WTC11 (cell line): Measurements from ENCODE around the gene PPP2R2C. TPM values are rescaled to one million over a fixed set of nuclear protein-coding genes. Genes with fewer than 3 reads are reported as not detected.

Source experiments
- ATAC-seq: fragments of 200-7000 bp; cut with Tn5 transposase; 2 replicates; pipeline ENCODE4 v1.10.0; 2021; ENCODE audit warnings: mild to moderate bottlenecking, moderate library complexity
- CTCF ChIA-PET: fragments of 300-600 bp; sonication (Branson Sonifier 250); formaldehyde crosslinking; loops from one replicate; lab custom pipeline; 2021; ENCODE audit warnings: antibody characterized with exemption; lab: Charles Lee
- POLR2A ChIA-PET: fragments of 350-600 bp; sonication (Branson Sonifier 250); formaldehyde crosslinking; loops from one replicate; lab custom pipeline; 2021; ENCODE audit warnings: antibody characterized with exemption; lab: Charles Lee
- DNase-seq: peaks from one replicate; pipeline ENCODE4 v3.0.0; 2021; ENCODE audit warnings: low spot score
- H3K27ac Mint-ChIP-seq: 2 replicates; pipeline ENCODE4 v1.8.0; 2021; ENCODE audit warnings: mixed read lengths
- H3K27me3 Mint-ChIP-seq: 2 replicates; pipeline ENCODE4 v1.8.0; 2021; ENCODE audit warnings: low read depth, mild to moderate bottlenecking, moderate library complexity, mixed read lengths
- H3K36me3 Mint-ChIP-seq: 2 replicates; pipeline ENCODE4 v1.8.0; 2021; ENCODE audit warnings: mixed read lengths
- H3K4me1 Mint-ChIP-seq: 2 replicates; pipeline ENCODE4 v1.8.0; 2022; ENCODE audit warnings: mixed read lengths
- H3K4me3 Mint-ChIP-seq: 2 replicates; pipeline ENCODE4 v1.8.0; 2021; ENCODE audit warnings: mild to moderate bottlenecking, moderate library complexity, mixed read lengths
- H3K9me3 Mint-ChIP-seq: 2 replicates; pipeline ENCODE4 v1.8.0; 2021; ENCODE audit warnings: mixed read lengths
- ATF2 ChIP-seq: sonication (generic); formaldehyde crosslinking; IDR thresholded peaks from 2 replicates; pipeline ENCODE4 v1.8.1; 2022; ENCODE audit warnings: low read depth, missing genetic modification reagents, borderline replicate concordance
- ATF6 ChIP-seq: sonication (generic); formaldehyde crosslinking; IDR thresholded peaks from 2 replicates; pipeline ENCODE4 v1.8.1; 2023; ENCODE audit warnings: mild to moderate bottlenecking, missing genetic modification reagents
- ELF4 ChIP-seq: sonication (generic); formaldehyde crosslinking; IDR thresholded peaks from 2 replicates; pipeline ENCODE4 v1.8.1; 2022; ENCODE audit warnings: low read depth, mild to moderate bottlenecking, moderate library complexity, missing genetic modification reagents
- EMX1 ChIP-seq: fragments of 250-450 bp; sonication (Bioruptor Pico); IDR thresholded peaks from 2 replicates; pipeline ENCODE4 v1.8.0; 2021; ENCODE audit warnings: mild to moderate bottlenecking
- ESRRA ChIP-seq: sonication (generic); formaldehyde crosslinking; IDR thresholded peaks from 2 replicates; pipeline ENCODE4 v1.8.1; 2022; ENCODE audit warnings: mild to moderate bottlenecking, missing genetic modification reagents, borderline replicate concordance
- FOXK1 ChIP-seq: sonication (generic); formaldehyde crosslinking; IDR thresholded peaks from 2 replicates; pipeline ENCODE4 v1.8.0; 2022; ENCODE audit warnings: mild to moderate bottlenecking, moderate library complexity, missing genetic modification reagents
- GABPB1 ChIP-seq: sonication (generic); formaldehyde crosslinking; IDR thresholded peaks from 2 replicates; pipeline ENCODE4 v1.8.1; 2023; ENCODE audit warnings: mild to moderate bottlenecking, missing genetic modification reagents
- GRHL2 ChIP-seq: fragments of 250-450 bp; sonication (Bioruptor Pico); IDR thresholded peaks from 2 replicates; pipeline ENCODE4 v1.8.0; 2022; ENCODE audit warnings: mild to moderate bottlenecking, moderate library complexity; ENCODE audit not compliant: insufficient replicate concordance, severe bottlenecking
- GTF2I ChIP-seq: fragments of 250-450 bp; sonication (Bioruptor Pico); conservative IDR thresholded peaks from 2 replicates; pipeline ENCODE4 v1.4.0; 2021; ENCODE audit warnings: mild to moderate bottlenecking
- HMGA2 ChIP-seq: fragments of 250-450 bp; sonication (Bioruptor Pico); IDR thresholded peaks from 2 replicates; pipeline ENCODE4 v1.4.0; 2021; ENCODE audit warnings: mild to moderate bottlenecking, moderate library complexity
- KAT7 ChIP-seq: sonication (generic); formaldehyde crosslinking; IDR thresholded peaks from 2 replicates; pipeline ENCODE4 v1.8.1; 2023; ENCODE audit warnings: missing genetic modification reagents, mild to moderate bottlenecking, borderline replicate concordance
- SMAD3 ChIP-seq: sonication (generic); formaldehyde crosslinking; IDR thresholded peaks from 2 replicates; pipeline ENCODE4 v1.8.0; 2022; ENCODE audit warnings: missing genetic modification reagents, mild to moderate bottlenecking, borderline replicate concordance
- SMAD4 ChIP-seq: sonication (generic); formaldehyde crosslinking; IDR thresholded peaks from 2 replicates; pipeline ENCODE4 v1.8.0; 2022; ENCODE audit warnings: mild to moderate bottlenecking, missing genetic modification reagents
- TP53 ChIP-seq: sonication (generic); formaldehyde crosslinking; IDR thresholded peaks from 2 replicates; pipeline ENCODE4 v1.8.1; 2023; ENCODE audit warnings: mild to moderate bottlenecking, missing genetic modification reagents
- ZNF121 ChIP-seq: sonication (generic); formaldehyde crosslinking; IDR thresholded peaks from 2 replicates; pipeline ENCODE4 v1.8.0; 2023; ENCODE audit warnings: missing genetic modification reagents
- ZNF281 ChIP-seq: sonication (generic); formaldehyde crosslinking; IDR thresholded peaks from 2 replicates; pipeline ENCODE4 v1.8.0; 2023; ENCODE audit warnings: mild to moderate bottlenecking, missing genetic modification reagents
- ZNF317 ChIP-seq: sonication (generic); formaldehyde crosslinking; IDR thresholded peaks from 2 replicates; pipeline ENCODE4 v1.8.1; 2023; ENCODE audit warnings: low read depth, mild to moderate bottlenecking, moderate library complexity, missing genetic modification reagents, borderline replicate concordance
- ZNF416 ChIP-seq: fragments of 250-450 bp; sonication (Bioruptor Pico); IDR thresholded peaks from 2 replicates; pipeline ENCODE4 v1.9.0; 2021; ENCODE audit warnings: mild to moderate bottlenecking, inconsistent platforms
- ZNF423 ChIP-seq: fragments of 250-450 bp; sonication (Bioruptor Pico); IDR thresholded peaks from 2 replicates; pipeline ENCODE4 v2.1.2; 2022; ENCODE audit warnings: mild to moderate bottlenecking, moderate library complexity
- ZNF512 ChIP-seq: sonication (generic); formaldehyde crosslinking; IDR thresholded peaks from 2 replicates; pipeline ENCODE4 v1.8.1; 2022; ENCODE audit warnings: missing genetic modification reagents, borderline replicate concordance
- total RNA-seq: library from RNA; stranded (reverse); gene quantifications from 3 replicates; pipeline ENCODE4 v1.2.3, GENCODE V29; 2021

PPP2R2C gene
- total RNA-seq, 1 experiment from 2014 or later: 11.5 TPM

DNA sequence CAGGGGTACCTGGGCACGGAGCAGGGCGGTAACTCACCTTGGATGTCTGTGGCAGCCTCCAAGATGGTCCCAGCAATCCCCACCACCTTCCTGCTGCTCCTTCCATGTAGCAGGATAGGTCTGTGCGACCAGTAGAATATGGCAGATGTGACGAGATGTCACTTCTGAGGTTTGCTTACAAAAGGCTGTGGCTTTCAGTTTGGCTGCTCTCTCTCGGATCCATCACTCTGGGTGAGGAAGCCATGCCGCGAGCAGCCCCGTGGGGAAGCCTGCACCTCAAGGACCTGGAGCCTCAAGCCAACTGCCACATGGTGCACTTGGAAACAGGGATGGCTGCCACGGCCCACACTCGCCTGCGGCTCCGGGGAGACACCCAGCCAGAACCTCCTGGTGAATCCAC, 165.2 kb downstream of the PPP2R2C start:
- Mint-ChIP-seq H3K36me3 (peaks cover 11% of the 10 kb centered on the region), H3K27me3 (peaks cover 31% of the 10 kb centered on the region), H3K9me3 (peaks cover 6% of the 10 kb centered on the region), H3K4me3 (no peak overlapping the region), H3K27ac (no peak overlapping the region), H3K4me1 (no peaks in the 10 kb centered on the region; the same call in 1 of the 2 replicates)
- DNase-seq (no peak), ATAC-seq (no peak)
- TF ChIP-seq ESRRA (CRISPR knock-in tag): no peak
- TF ChIP-seq ZNF281 (CRISPR knock-in tag): no peak
- no peak for TF ChIP-seq ZNF423 (CRISPR knock-in tag)
- ChIA-PET CTCF (interaction anchor here (1.9 to 2.4 kb wide), 2 partner anchors 24 to 37 kb away, joined by 10 to 11 read pairs; partner anchors contain the start of gene WFS1), POLR2A (no interaction called here)

- no peak overlapping the region for H3K4me3 Mint-ChIP-seq
- TF ChIP-seq SMAD4 (CRISPR knock-in tag): no peak
- no peak for TF ChIP-seq ZNF121 (CRISPR knock-in tag)
- TF ChIP-seq KAT7: no peak
- TF ChIP-seq ZNF416 (CRISPR knock-in tag): no peak
- TF ChIP-seq FOXK1 (CRISPR knock-in tag): no peak
- TF ChIP-seq ZNF317: no peak
- no peak for TF ChIP-seq ELF4
- no peak for TF ChIP-seq HMGA2 (CRISPR knock-in tag)
- no peak for TF ChIP-seq ATF6 (CRISPR knock-in tag)
- no peak for TF ChIP-seq GABPB1 (CRISPR knock-in tag)
- no peak for TF ChIP-seq SMAD3 (CRISPR knock-in tag)
- TF ChIP-seq TP53: no peak
- no peak for TF ChIP-seq GTF2I
- no peak for TF ChIP-seq ZNF512 (CRISPR knock-in tag)
- no peak for TF ChIP-seq EMX1 (CRISPR knock-in tag)
- no peak for TF ChIP-seq ATF2 (CRISPR knock-in tag)
- TF ChIP-seq GRHL2 (CRISPR knock-in tag): no peak
- no peak overlapping the region for H3K27ac Mint-ChIP-seq
- H3K27me3 Mint-ChIP-seq: peaks cover 31% of the 10 kb centered on the region
- peaks cover 18% of the 10 kb centered on the region for H3K36me3 Mint-ChIP-seq
- no peak for DNase-seq
- no peak for ATAC-seq
- H3K9me3 Mint-ChIP-seq: peaks cover 6% of the 10 kb centered on the region
- ChIA-PET POLR2A (no interaction called here), CTCF (interaction anchor here (0.8 to 2.6 kb wide), 3 partner anchors 21 to 56 kb away, joined by 3 to 10 read pairs (median 10); no protein-coding TSS in a partner anchor)
- no peaks in the 10 kb centered on the region; the same call in 1 of the 2 replicates for H3K4me1 Mint-ChIP-seq
Observed at GRCh38 chr4:6306299-6306698, 166.1 kb downstream of the PPP2R2C start.
